GM21825 (cell line): ENCODE measurements around the gene PAQR7.

Experiments used
- ATAC-seq: cut with Tn5 transposase; IDR thresholded peaks from one replicate; pipeline ENCODE4 v1.9.1; 2021; ENCODE audit warnings: mild to moderate bottlenecking, moderate library complexity; ENCODE audit not compliant: unreplicated experiment

PAQR7 gene

DNA sequence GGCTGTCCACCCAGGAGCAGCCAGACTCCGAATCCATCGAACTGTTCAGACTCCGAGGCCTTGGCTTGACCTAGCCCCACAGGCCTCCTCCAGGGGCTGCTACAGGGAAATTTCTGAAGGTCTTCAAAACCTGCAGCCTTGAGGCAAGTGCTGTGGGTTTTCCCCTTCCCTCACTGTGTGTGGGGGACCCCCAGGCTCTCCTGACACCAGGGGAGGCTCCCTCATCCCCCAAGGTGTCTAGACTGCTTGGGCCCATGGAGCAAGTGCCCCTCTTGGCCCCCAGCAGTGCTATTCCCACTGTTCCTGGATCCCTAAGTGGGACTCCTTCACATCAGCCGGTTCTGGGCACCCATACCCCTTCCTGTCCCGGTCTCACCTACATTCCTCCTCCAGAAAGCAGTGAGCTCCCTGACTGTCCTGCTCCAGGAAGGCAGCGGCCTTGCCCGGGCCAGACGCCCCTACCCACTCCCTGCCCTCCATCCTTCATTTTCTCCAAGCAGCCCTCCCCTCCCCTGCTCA is 814 bp downstream of the PAQR7 start:
- ATAC-seq, result no peak

- no peak for ATAC-seq
Measured at GRCh38 chr1:25874209-25874608, 1.3 kb downstream of the PAQR7 start.

DNA sequence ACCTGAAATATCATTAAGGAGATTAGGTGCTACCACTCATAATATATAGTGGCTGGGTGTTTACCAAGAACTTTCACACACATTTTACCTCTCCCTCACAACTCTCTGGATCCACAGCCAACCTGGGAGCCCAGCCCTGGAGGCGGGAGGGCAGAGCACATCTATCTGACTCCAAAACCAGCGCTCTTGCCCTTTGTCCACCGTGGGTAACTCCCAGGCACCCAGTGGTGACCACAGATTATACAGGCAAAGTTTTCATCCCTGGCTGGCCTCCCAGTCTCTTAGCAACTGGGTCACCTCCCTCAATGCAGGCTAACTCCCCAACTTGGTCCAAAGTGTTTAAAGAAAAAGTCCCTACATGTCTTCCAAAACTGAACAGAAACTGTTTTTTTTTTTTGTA is 2.4 kb downstream of the PAQR7 start:
- no peak for ATAC-seq

- no peak for ATAC-seq
Measured at GRCh38 chr1:25872713-25873112, 2.8 kb downstream of the PAQR7 start.

DNA sequence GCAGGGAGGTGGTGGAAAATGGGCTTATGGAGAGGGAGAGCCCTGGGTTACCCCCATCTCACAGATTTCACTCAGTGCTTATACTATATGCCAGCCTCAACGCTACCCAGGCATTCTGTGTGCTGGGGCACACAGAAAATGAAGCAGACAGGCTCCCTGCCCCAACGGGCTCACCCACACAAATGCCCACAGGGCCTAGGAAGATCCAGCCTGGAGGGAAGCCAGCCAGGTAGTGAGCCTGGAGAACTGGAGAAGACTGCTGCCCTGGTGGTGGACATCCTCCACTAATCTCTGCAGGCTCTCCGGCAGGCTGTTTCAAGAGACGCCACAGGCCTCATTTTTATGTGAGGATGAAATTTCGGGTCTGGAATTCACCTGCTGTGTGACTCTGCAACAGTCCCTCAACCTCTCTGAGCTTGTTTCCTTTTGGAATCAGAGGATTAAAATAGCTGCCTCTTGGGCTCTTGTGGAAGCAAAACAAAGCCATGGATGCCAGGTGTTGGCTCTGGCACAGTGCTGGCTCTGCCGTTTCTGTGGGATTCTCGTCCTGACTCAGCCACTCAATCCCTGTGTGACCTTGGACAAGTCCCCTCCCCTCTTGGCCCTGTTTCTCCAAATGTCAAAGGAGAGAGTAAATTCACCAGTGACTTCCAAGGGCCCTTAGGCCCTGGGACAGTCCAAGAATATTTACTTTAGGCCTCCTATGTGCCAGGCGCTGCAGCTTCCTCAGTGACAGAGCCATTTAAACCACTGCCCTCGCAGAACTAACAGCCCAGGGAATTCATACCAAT is 3.6 kb downstream of the PAQR7 start:
- ATAC-seq, result no peak

- ATAC-seq, result no peak
Measured at GRCh38 chr1:25871086-25871703, 4.3 kb downstream of the PAQR7 start.

- no peak for ATAC-seq
Measured at GRCh38 chr1:25870614-25871013, 4.9 kb downstream of the PAQR7 start.

GRCh38 chr1:25869909-25870606 is 5.5 kb downstream of the PAQR7 start:
- ATAC-seq, result no peak

GRCh38 chr1:25867210-25867991 is 8.1 kb downstream of the PAQR7 start:
- no peak for ATAC-seq

GRCh38 chr1:25866288-25866687 is 9.2 kb downstream of the PAQR7 start:
- ATAC-seq, result no peak

- ATAC-seq, result no peak
Measured at GRCh38 chr1:25864434-25864833, 11.1 kb downstream of the PAQR7 start.

GRCh38 chr1:25863486-25864262 is 11.8 kb downstream of the PAQR7 start:
- ATAC-seq, result no peak

DNA sequence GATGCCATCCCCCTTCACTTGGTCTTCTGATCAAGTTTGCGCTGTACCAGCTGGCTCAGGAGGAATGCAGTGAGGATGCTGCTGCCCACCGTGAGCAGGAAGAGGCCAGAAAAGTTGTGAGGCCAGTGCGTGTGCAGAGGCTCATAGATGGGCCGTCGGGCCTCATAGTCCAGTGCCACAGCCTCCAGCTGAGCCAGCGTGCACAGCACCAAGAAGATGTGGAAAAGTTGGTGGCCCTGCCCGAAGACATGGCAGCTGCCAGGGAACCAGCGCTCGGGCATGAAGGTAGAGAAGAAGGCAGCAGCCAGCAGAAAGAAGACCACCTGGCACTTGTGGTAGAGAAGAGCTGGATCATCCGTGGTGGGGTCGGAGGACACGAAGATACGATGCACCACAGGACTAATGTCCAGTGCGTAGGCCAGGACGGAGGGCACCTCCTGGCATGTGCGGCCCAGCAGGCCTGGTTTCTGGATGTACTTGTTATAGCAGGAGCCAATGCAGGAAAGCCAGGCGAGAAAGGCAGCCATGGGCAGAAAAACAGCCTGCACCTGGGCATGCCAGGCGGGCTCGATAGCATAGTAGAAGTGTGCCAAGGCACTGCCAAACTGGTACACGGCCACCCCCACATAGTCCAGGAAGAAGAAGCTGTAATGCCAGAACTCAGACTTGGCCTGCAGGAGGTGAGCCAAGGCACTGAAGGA is 12.6 kb downstream of the PAQR7 start:
- ATAC-seq, result no peak

- ATAC-seq, result no peak
Measured at GRCh38 chr1:25861316-25862286, 13.9 kb downstream of the PAQR7 start.

GRCh38 chr1:25858906-25859789 is 16.4 kb downstream of the PAQR7 start, which contains the start of gene AUNIP:
AUNIP (minus strand) TSS chr1:25859457; CDS start chr1:25859357, 100 bp downstream.
- ATAC-seq, result peak; percentile 68

- ATAC-seq, result no peak
Measured at GRCh38 chr1:25858494-25858893, 17.0 kb downstream of the PAQR7 start.

DNA sequence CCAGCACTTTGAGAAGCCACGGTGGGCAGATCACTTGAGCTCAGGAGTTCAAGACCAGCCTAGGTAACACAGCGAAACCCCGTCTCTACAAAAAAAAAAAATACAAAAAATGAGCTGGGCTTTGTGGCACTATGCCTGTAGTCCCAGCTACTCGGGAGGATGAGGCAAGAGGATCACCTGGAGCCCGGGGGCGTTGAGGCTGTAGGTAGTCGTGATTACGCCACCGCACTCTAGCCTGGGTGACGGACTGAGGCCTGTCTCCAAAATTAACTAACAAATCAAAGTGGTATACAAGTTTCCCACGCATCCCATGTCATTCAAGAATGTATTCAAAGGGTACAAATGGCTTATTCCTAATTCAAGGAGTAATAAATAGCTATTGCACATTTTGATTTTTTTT is 18.7 kb downstream of the PAQR7 start:
- no peak for ATAC-seq
